Peyer's patch (tissue), 4 donors: ENCODE results near the gene PPT2. TPM values are rescaled to one million over a fixed set of nuclear protein-coding genes. Genes with fewer than 3 reads are reported as not detected.

Source experiments
- DNase-seq, 3 donors: peaks; one replicate each; pipeline ENCODE4 v3.0.0-alpha.2; 2017 to 2019
- H3K27ac ChIP-seq, 4 donors: fragments of 200-600 bp; sonication (generic); one replicate each; pipeline ENCODE4 v1.5.1; 2016 to 2019
- H3K27me3 ChIP-seq, 2 donors: fragments of 200-600 bp; sonication (generic); one replicate each; pipeline ENCODE4 v1.5.1; 2019
- H3K36me3 ChIP-seq, 3 donors: fragments of 200-600 bp; sonication (generic); one replicate each; pipeline ENCODE4 v1.5.1; 2016 to 2019
- H3K4me1 ChIP-seq, 4 donors: fragments of 200-600 bp; sonication (generic); one replicate each; pipeline ENCODE4 v1.5.1; 2016 to 2019
- H3K4me3 ChIP-seq, 4 donors: fragments of 200-600 bp; sonication (generic); 1 replicate in 3 of 4; 2 replicates in 1 of 4; pipeline ENCODE4 v1.5.1; 2016 to 2019; ENCODE audit warnings: mild to moderate bottlenecking in 1 of 4
- H3K9me3 ChIP-seq, 4 donors: fragments of 200-600 bp; sonication (generic); one replicate each; pipeline ENCODE4 v1.5.1; 2016 to 2019; ENCODE audit warnings: mild to moderate bottlenecking in 1 of 4
- CTCF ChIP-seq, 6 experiments: fragments of 450-650 bp in 4 of 6; fragments of 200-600 bp in 2 of 6; sonication (generic) in 1 of 6; IDR thresholded peaks; one replicate each; pipeline ENCODE4 v1.5.1; 2017 to 2019; ENCODE audit warnings: antibody characterized with exemption in 6 of 6, mild to moderate bottlenecking in 3 of 6, moderate library complexity in 1 of 6
- POLR2A ChIP-seq, 2 donors: fragments of 450-650 bp; IDR thresholded peaks; one replicate each; pipeline ENCODE4 v1.5.1; 2017; ENCODE audit warnings: antibody characterized with exemption in 2 of 2, mild to moderate bottlenecking in 2 of 2, moderate library complexity in 2 of 2
- total RNA-seq, 4 donors: library from RNA; depleted of rRNA; stranded (reverse); fragments of >200 nt; gene quantifications; one replicate each; pipeline ENCODE4 v1.1.0, GENCODE V29; 2016

The PPT2 gene
- total RNA-seq, 4 donors from 2014 or later = 7.4 to 121 (median 26.9) TPM

GRCh38 chr6:32188381-32189068 is 34.6 kb downstream of the PPT2 start:
- peaks cover 0 to 55% (median 12%) of the 10 kb centered on the region in 4 donors for H3K4me1 ChIP-seq
- no peaks in the 10 kb centered on the region for H3K9me3 ChIP-seq
- DNase-seq = no peak
- peak overlapping the region; percentile 90 to 98 (median 94) for H3K27ac ChIP-seq
- peaks cover 0 to 26% (median 0%) of the 10 kb centered on the region in 3 donors for H3K36me3 ChIP-seq
- peak overlapping the region; percentile 59 to 92 (median 76) for H3K4me3 ChIP-seq
- TF ChIP-seq POLR2A (IDR thresholded peaks at IDR 0.05) (no peak), CTCF (IDR thresholded peaks at IDR 0.05) (no peak)
- no peaks in the 10 kb centered on the region for H3K27me3 ChIP-seq

- DNase-seq = no peak
- H3K9me3 ChIP-seq = no peaks in the 10 kb centered on the region
- TF ChIP-seq POLR2A (IDR thresholded peaks at IDR 0.05) (no peak), CTCF (IDR thresholded peaks at IDR 0.05) (no peak)
- H3K27ac ChIP-seq = peak overlapping the region; percentile 90 to 98 (median 94)
- H3K4me1 ChIP-seq = peaks cover 0 to 55% (median 12%) of the 10 kb centered on the region in 4 donors
- peak overlapping the region; percentile 59 to 92 (median 76) for H3K4me3 ChIP-seq
- H3K27me3 ChIP-seq = no peaks in the 10 kb centered on the region
- peaks cover 0 to 23% (median 0%) of the 10 kb centered on the region in 3 donors for H3K36me3 ChIP-seq
Observed at GRCh38 chr6:32189069-32189741, 35.3 kb downstream of the PPT2 start.

DNA sequence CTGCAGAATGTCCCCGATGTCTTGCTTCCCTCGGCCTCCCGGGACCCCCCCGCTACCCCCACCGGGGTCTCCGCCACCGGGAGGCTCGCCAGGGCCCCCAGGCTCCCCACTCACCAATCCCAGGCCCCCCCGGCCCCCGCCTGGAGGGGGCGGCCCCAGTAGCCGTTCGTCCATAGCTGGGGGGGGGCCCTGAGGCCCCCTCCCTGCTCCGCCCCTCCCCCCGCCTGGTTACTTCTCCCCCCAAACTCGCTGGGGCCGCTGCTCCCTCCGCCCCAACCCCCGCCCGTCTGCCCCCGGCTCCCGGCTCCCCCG is 35.8 kb downstream of the PPT2 start:
- peak overlapping the region; percentile 90 to 98 (median 94) for H3K27ac ChIP-seq
- TF ChIP-seq CTCF (IDR thresholded peaks at IDR 0.05) (no peak), POLR2A (IDR thresholded peaks at IDR 0.05) (no peak)
- peak overlapping the region; percentile 59 to 92 (median 76) for H3K4me3 ChIP-seq
- peaks cover 0 to 23% (median 0%) of the 10 kb centered on the region in 3 donors for H3K36me3 ChIP-seq
- H3K9me3 ChIP-seq = no peaks in the 10 kb centered on the region
- H3K27me3 ChIP-seq = no peaks in the 10 kb centered on the region
- no peak for DNase-seq
- H3K4me1 ChIP-seq = peaks cover 1 to 56% (median 12%) of the 10 kb centered on the region in 4 donors

DNA sequence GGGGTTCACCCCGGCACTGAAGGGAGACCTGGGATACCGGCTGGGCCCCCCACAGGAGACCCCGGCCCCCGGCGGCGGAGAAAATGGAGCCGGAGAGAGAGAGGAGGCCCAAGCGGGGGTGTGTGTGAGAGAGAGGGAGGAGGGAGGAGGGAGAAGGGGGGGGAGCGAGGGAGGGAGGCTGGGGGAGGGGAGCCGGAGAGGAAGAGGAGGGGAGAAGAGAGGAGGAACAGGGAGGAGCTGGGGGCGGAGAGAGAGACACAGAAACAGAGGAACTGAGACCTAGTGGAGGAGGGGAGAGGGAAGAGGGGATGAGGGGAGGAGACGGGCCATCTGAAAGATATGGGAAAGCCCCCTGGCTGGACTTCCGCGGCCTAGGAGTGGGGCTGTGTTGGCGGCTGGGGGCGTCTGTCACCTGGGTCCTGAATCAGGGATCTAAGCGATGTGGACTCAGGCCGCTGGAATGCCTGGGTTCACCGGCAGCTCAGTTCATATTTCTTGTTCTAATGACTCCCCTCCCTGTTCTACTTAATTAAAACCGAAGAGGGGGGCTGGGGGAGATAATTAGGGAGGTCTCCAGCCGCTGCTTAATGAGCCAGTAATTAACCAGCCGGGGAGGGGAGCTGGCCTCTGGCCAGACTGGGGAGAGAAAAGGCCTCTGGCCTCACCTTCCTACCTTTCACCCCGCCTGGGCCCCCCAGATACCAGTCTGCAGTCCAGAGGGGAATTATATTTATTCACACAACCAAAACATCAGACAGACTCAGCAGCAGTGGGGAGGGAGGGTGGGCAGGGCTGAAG is 36.3 kb downstream of the PPT2 start, which contains the start of gene PBX2:
Gene PBX2 (minus strand): TSS at position 149 of the 798 bp plus-strand sequence. CDS start 287 bp downstream, outside the sequence.
- Histone ChIP-seq H3K27me3 (no peaks in the 10 kb centered on the region), H3K4me3 (peak within 1 kb of the TSS; percentile 59 to 92 (median 76)), H3K36me3 (peaks cover 0 to 23% (median 0%) of the 10 kb centered on the region in 3 donors), H3K4me1 (peaks cover 3 to 62% (median 12%) of the 10 kb centered on the region in 4 donors), H3K9me3 (no peaks in the 10 kb centered on the region), H3K27ac (peak within 1 kb of the TSS; percentile 90 to 98 (median 94))
- DNase-seq = peak; percentile 90 to 97 (median 96)
- TF ChIP-seq CTCF (IDR thresholded peaks at IDR 0.05) (no peak), POLR2A (IDR thresholded peaks at IDR 0.05) (peak; percentile 24 to 78)

DNA sequence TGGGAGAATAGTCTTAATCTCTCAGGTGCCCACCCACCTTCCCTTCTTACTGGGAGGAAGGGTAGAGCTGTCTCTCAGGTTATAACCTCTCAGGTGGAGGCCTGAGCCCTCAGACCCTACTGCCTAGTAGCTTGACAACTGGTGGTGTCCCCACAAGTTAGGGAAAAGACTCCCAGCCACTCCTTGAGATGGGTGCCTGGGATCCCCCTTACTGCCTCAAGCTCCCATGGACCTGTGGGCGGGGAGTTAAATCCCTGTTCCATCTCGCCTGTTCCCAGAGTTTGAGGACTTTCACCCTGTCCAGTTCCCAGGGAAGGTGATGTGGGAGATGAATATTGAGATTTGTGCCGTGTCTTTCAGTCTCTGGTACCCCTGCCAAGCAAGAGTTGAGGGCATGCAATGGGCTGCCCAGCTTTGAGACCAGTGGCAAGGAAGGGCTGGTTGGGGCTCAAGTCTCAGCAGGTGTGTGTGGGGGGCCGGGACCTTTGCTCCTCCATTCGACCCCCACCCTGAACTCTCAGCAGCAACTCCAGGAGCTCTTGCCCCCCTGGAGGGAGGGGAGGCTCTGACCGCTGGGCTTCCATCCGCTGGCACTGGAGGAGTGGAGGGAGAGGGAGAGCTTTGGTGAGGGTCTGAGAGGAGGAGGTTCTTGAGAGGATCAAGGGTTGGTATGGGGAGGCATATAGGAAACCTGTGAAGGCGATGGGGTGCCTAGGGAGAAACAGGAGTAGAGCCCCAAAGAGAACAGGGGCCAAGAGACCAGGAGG is 37.2 kb downstream of the PPT2 start:
- DNase-seq = no peak
- H3K27me3 ChIP-seq = no peaks in the 10 kb centered on the region
- peaks cover 0 to 19% (median 0%) of the 10 kb centered on the region in 3 donors for H3K36me3 ChIP-seq
- TF ChIP-seq POLR2A (IDR thresholded peaks at IDR 0.05) (no peak), CTCF (IDR thresholded peaks at IDR 0.05) (no peak)
- peak overlapping the region; percentile 90 to 98 (median 94) for H3K27ac ChIP-seq
- H3K4me3 ChIP-seq = peak overlapping the region; percentile 59 to 92 (median 76)
- peaks cover 3 to 57% (median 12%) of the 10 kb centered on the region in 4 donors for H3K4me1 ChIP-seq
- no peaks in the 10 kb centered on the region for H3K9me3 ChIP-seq
